Upper lobe of right lung (tissue), 1 donor: ENCODE measurements around the gene VPS37D. TPM values are rescaled to one million over a fixed set of nuclear protein-coding genes. Genes with fewer than 3 reads are reported as not detected.
"Not testable (repeated sequence)": the region's sequence is repeated elsewhere in the genome, so short reads cannot be mapped to it uniquely, and the experiment has no call there.

Experiments
- ATAC-seq: fragments of 200-7000 bp; cut with Tn5 transposase; one replicate; pipeline ENCODE4 v1.9.1; 2020; ENCODE audit warnings: mild to moderate bottlenecking, moderate library complexity
- DNase-seq: peaks from one replicate; pipeline ENCODE4 v3.0.0-alpha.2; 2020
- H3K27ac ChIP-seq: fragments of 200-600 bp; one replicate; pipeline ENCODE4 v1.8.0; 2022
- H3K27me3 ChIP-seq: fragments of 200-600 bp; one replicate; pipeline ENCODE4 v1.8.0; 2022; ENCODE audit warnings: mild to moderate bottlenecking
- H3K36me3 ChIP-seq: fragments of 200-600 bp; one replicate; pipeline ENCODE4 v1.8.0; 2022
- H3K4me1 ChIP-seq: fragments of 200-600 bp; one replicate; pipeline ENCODE4 v1.8.0; 2022
- H3K4me3 ChIP-seq: fragments of 200-600 bp; one replicate; pipeline ENCODE4 v1.8.0; 2022; ENCODE audit warnings: mild to moderate bottlenecking
- H3K9me3 ChIP-seq: fragments of 200-600 bp; one replicate; pipeline ENCODE4 v1.8.0; 2022
- CTCF ChIP-seq: fragments of 200-600 bp; IDR thresholded peaks from one replicate; pipeline ENCODE4 v1.8.0; 2022; ENCODE audit warnings: antibody characterized with exemption
- intact Hi-C: fragments of 100-400 bp; cut with DNase I; formaldehyde crosslinking; loops from one replicate; pipeline ENCODE4 v1.11.0; 2022
- long read RNA-seq: library from polyadenylated mRNA; unstranded; transcript quantifications from one replicate; pipeline ENCODE4 v2.0.0, GENCODE V29; 2021
- total RNA-seq: library from RNA; stranded (reverse); fragmentation: NEBNext Ultra II Directional; extraction: Animal tissue kit (Norgen Biotek cat#: 25700); gene quantifications from one replicate; pipeline ENCODE4 v1.2.1, GENCODE V29; 2021
- donor health status: DM: no; HTN: yes; CAD: no; lungs with severe emphysema.

The VPS37D gene
- 1.4 TPM for total RNA-seq
- long read RNA-seq, transcript VPS37D-201 (4 exons, 1,624 nt) = major isoform, 5 of 6 reads
- long read RNA-seq, partial matches to known transcripts = 1 of 6 reads
- long read RNA-seq, other reads (novel, unspliced or antisense) = 0 of 6 reads

GRCh38 chr7:73667344-73668102, at the start of gene VPS37D:
TSS of gene VPS37D (plus strand) at chr7:73667831. CDS start at chr7:73667959, 128 bp downstream.
- Histone ChIP-seq H3K4me1 (peaks cover 8% of the 10 kb centered on the region), H3K27ac (no peak within 1 kb of the TSS)
- intact Hi-C loops = no loop called here

DNA sequence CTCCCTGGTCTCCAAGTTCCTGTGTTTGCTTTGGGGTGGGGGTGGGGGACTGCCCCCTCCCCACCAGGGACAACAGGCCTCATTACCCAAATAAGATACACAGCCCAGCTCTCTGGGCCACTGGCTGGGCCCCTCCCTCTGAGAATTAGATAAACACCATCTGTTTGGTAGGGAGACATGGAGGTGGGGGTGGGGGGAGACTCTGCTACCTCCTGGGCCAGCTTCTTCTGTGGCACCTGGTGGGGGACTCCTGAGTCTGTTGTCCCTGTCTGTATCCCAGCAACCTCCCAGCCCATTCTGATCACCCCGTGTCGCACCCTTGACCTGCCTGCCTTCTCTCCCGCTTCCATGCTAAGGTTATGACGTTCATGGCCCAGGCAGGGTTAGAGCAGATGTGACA, 49.1 kb upstream of the VPS37D start:
- no peaks in the 10 kb centered on the region for H3K9me3 ChIP-seq
- intact Hi-C loops = no loop called here
- ATAC-seq (no peak), DNase-seq (no peak)
- no peak overlapping the region for H3K4me3 ChIP-seq
- peaks cover under 1% of the 10 kb centered on the region for H3K4me1 ChIP-seq
- H3K27me3 ChIP-seq = peaks cover 23% of the 10 kb centered on the region
- no peaks in the 10 kb centered on the region for H3K36me3 ChIP-seq
- TF ChIP-seq CTCF = no peak
- no peak overlapping the region for H3K27ac ChIP-seq

More at GRCh38 chr7:73667344-73668102, at the start of gene VPS37D:
- DNase-seq (peak; percentile 95), ATAC-seq (peak; percentile 99)
- Histone ChIP-seq H3K27me3 (no peaks in the 10 kb centered on the region), H3K9me3 (no peaks in the 10 kb centered on the region), H3K4me3 (peak within 1 kb of the TSS; percentile 53), H3K36me3 (no peaks in the 10 kb centered on the region)
- peak; percentile 62 for TF ChIP-seq CTCF

DNA sequence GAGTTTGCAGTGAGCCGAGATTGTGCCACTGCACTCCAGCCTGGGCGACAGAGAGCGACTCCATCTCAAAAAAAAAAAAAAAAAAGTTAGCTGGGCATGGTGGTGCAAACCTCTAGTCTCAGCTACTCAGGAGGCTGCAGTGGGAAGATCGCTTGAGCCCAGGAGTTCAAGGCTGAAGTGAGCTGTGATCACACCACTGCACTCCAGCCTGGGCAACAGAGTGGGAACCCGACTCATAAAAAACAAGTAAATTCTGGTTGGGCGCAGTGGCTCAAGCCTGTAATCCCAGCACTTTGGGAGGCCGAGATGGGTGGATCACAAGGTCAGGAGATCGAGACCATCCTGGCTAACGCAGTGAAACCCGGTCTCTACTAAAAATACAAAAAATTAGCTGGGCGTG, 48.2 kb upstream of the VPS37D start:
- H3K27ac ChIP-seq, ATAC-seq, H3K4me3 ChIP-seq, H3K36me3 ChIP-seq, DNase-seq, intact Hi-C loops, H3K9me3 ChIP-seq, H3K4me1 ChIP-seq: not testable (repeated sequence)
- peaks cover 25% of the 10 kb centered on the region for H3K27me3 ChIP-seq

- Histone ChIP-seq H3K36me3 (no peaks in the 10 kb centered on the region), H3K27ac (no peak overlapping the region), H3K9me3 (no peaks in the 10 kb centered on the region), H3K27me3 (peaks cover 46% of the 10 kb centered on the region), H3K4me3 (no peak overlapping the region), H3K4me1 (peaks cover 9% of the 10 kb centered on the region)
- intact Hi-C loops = no loop called here
- no peak for TF ChIP-seq CTCF
- ATAC-seq = no peak
- no peak for DNase-seq
Measured at GRCh38 chr7:73621168-73622063, 46.2 kb upstream of the VPS37D start.

GRCh38 chr7:73622527-73622908, 45.1 kb upstream of the VPS37D start:
- Histone ChIP-seq H3K27ac (no peak overlapping the region), H3K4me1 (peaks cover 9% of the 10 kb centered on the region), H3K27me3 (peaks cover 46% of the 10 kb centered on the region), H3K36me3 (no peaks in the 10 kb centered on the region), H3K4me3 (peak overlapping the region; percentile 56), H3K9me3 (no peaks in the 10 kb centered on the region)
- intact Hi-C loops = no loop called here
- no peak for TF ChIP-seq CTCF
- no peak for ATAC-seq
- DNase-seq = no peak
